Mucosa of rectum (tissue), 2 donors: ENCODE measurements around the gene PLLP.

Experiments
- H3K27ac ChIP-seq, 2 donors: one replicate each; pipeline ENCODE4 v1.7.0; 2013; ENCODE audit warnings: inconsistent platforms in 2 of 2, low read depth in 2 of 2, low read length in 2 of 2
- H3K27me3 ChIP-seq, 2 donors: one replicate each; pipeline ENCODE4 v1.7.0; 2013; ENCODE audit warnings: low read length in 2 of 2; ENCODE audit not compliant: control insufficient read depth in 2 of 2, insufficient read depth in 2 of 2
- H3K36me3 ChIP-seq, 2 donors: one replicate each; pipeline ENCODE4 v1.7.0; 2013; ENCODE audit warnings: low read length in 2 of 2; ENCODE audit not compliant: control insufficient read depth in 2 of 2, insufficient read depth in 2 of 2
- H3K4me1 ChIP-seq, 2 donors: one replicate each; pipeline ENCODE4 v1.7.0; 2013; ENCODE audit warnings: low read length in 2 of 2, mild to moderate bottlenecking in 1 of 2; ENCODE audit not compliant: control insufficient read depth in 2 of 2, insufficient read depth in 2 of 2
- H3K4me3 ChIP-seq, 2 donors: one replicate each; pipeline ENCODE4 v1.7.0; 2013; ENCODE audit warnings: low read length in 2 of 2
- H3K9ac ChIP-seq, 2 donors: one replicate each; pipeline ENCODE4 v1.7.0; 2013; ENCODE audit warnings: low read length in 2 of 2, low read depth in 1 of 2, mild to moderate bottlenecking in 1 of 2
- H3K9me3 ChIP-seq, 2 donors: one replicate each; pipeline ENCODE4 v1.7.0; 2013; ENCODE audit warnings: low read length in 2 of 2; ENCODE audit not compliant: control insufficient read depth in 2 of 2
- donor health status: healthy.
- donor health status: Normal muscosa, but diverticular disease.

PLLP gene

DNA sequence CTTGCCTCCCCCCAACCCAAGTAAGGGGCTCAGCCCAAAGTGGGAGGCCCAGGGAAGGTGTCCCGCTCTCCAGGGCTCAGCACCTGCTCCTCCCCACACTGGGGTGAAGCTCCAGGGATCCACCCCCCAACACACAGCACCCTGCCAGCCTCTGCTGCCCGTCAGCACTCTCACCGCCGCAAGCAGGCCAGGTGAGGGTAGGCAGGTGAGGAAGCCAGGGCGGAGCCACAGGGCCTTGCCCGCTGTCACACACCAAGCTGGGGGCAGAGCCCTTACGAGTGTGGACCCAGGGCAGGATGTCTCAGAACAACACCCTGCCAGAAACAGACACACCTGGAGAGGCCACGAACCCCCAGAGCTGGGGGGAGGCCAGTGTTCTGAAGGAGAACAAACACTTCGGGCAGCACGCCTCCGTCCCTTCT lies 19.5 kb downstream of the PLLP start:
- no peak overlapping the region for H3K4me3 ChIP-seq
- peak overlapping the region; percentile 52 to 64 for H3K9ac ChIP-seq
- peak overlapping the region; percentile 72 to 94 for H3K27ac ChIP-seq
- no peaks in the 10 kb centered on the region for H3K27me3 ChIP-seq
- H3K36me3 ChIP-seq: no peaks in the 10 kb centered on the region
- no peaks in the 10 kb centered on the region for H3K9me3 ChIP-seq
- peaks cover 21 to 49% of the 10 kb centered on the region in 2 donors for H3K4me1 ChIP-seq

DNA sequence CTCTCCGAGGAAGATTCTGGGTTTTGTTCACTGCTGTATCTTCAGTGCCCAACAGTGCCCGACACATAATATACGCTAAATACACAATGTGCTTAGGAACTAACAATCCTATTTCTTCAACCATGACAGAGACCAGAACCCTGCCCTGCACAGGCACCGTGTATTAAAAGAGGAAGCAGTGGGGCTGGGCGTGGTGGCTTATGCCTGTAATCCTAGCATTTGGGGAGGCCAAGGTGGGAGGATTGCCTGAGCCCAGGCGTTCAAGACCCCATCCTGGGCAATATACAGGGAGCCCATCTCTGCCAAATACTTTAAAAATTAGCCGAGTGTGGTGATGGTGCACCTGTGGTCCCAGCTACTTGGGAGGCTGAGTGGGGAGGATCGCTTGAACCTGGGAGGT lies 20.1 kb downstream of the PLLP start:
- Histone ChIP-seq H3K4me1 (peaks cover 21 to 48% of the 10 kb centered on the region in 2 donors), H3K36me3 (no peaks in the 10 kb centered on the region), H3K4me3 (no peak overlapping the region), H3K9ac (peak overlapping the region in 1 of 2 donors; percentile 64), H3K9me3 (no peaks in the 10 kb centered on the region), H3K27me3 (no peaks in the 10 kb centered on the region), H3K27ac (peak overlapping the region; percentile 72 to 94)

DNA sequence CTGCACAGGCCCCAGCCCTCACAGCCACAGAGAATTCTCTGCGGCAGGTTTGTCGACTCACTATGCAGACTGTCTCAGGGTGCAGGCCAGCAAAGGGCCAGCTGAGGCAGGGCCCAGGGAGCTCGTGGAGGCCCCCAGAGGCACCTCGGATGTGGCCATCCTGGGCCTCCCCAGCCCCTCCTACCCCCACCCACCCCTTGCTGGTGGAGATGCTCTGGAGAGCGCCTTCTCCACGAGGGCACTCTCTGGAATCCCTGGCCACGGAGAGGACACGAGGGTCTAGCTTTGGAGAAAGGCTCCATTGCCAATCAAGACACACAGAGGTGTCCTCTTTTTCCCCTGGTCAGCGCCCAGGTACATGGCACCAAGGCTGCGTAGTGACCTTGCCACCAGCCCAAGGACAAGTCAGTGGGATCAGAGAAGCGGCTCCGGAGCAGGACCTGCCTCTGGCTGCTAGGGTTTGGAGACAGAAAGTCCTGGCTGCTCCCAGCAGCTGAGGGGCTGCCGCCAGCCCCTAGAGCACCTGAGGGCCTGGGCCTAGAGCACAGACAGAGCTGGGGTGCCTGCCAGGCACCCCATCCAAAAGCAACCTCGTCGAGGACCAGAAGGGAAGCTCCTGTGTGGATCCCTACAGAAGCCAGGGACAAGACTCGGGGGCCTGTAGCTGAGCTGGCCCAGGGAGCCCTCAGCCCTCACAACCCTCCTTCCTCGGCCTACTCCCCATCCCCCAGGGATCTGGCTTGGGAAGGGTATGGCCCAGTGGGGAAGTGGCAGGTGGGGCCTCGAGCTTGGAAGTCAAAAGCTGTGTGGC lies 20.7 kb downstream of the PLLP start:
- H3K27me3 ChIP-seq: no peaks in the 10 kb centered on the region
- peaks cover 15 to 42% of the 10 kb centered on the region in 2 donors for H3K4me1 ChIP-seq
- H3K36me3 ChIP-seq: no peaks in the 10 kb centered on the region
- H3K27ac ChIP-seq: no peak overlapping the region
- H3K9ac ChIP-seq: peak overlapping the region in 1 of 2 donors; percentile 64
- H3K9me3 ChIP-seq: no peaks in the 10 kb centered on the region
- H3K4me3 ChIP-seq: no peak overlapping the region

DNA sequence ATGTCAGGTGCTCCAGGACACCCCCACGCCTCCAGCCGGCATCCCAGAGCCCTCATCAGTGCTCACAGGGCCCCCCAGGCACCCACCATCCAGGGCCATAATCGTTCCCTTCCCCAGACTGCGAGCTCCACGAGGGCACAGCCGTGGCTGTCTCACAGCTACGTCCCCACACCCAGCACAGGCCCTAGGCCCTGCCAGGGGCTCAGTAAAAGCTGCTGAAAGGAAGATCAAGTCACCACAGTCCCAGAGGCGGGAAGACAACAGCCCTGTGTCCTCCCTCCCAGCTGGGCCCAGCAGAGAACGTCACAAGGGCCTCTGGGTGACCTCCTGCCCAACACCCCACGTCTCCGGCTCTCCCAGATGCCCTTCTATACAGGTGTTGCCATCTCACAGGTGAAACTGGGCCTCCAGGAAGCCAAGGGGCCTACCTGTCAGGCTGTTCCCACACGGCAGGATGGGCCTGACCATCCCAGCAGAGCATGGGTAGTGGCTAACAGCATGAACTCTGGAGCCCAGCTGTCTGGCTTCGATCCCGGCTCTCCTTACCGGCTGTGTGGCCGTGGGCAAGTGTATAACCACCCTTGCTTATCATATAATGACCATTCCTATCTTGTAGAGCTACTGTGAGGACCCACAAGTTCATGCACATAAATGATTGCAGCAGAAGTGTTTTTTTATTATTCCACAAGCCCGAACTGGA lies 21.5 kb downstream of the PLLP start:
- no peak overlapping the region for H3K4me3 ChIP-seq
- H3K27me3 ChIP-seq: no peaks in the 10 kb centered on the region
- H3K9me3 ChIP-seq: no peaks in the 10 kb centered on the region
- H3K36me3 ChIP-seq: no peaks in the 10 kb centered on the region
- H3K4me1 ChIP-seq: peaks cover 15 to 34% of the 10 kb centered on the region in 2 donors
- no peak overlapping the region for H3K27ac ChIP-seq
- no peak overlapping the region for H3K9ac ChIP-seq

DNA sequence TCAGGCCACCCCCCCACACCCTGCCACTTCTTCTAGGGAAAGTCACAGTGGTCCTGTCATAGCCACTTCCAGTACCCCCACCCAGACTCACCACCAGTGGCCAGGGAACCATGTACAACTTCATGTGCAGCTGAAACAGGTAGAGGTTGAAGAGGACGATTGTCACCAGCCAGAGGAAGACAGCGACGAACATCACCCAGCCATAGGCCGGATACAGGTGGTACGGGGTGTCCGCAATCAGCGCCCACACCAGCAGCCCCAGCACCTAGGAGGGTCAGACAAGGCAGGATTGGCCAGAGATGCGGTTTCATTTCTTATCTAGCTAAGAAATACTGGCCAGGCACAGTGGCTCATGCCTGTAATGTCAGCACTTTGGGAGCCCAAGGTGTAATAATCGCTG lies 22.7 kb downstream of the PLLP start:
- no peak overlapping the region for H3K4me3 ChIP-seq
- H3K9ac ChIP-seq: no peak overlapping the region
- peaks cover 3 to 4% of the 10 kb centered on the region in 2 donors for H3K36me3 ChIP-seq
- H3K4me1 ChIP-seq: peaks cover 13 to 27% of the 10 kb centered on the region in 2 donors
- no peak overlapping the region for H3K27ac ChIP-seq
- no peaks in the 10 kb centered on the region for H3K9me3 ChIP-seq
- no peaks in the 10 kb centered on the region for H3K27me3 ChIP-seq

DNA sequence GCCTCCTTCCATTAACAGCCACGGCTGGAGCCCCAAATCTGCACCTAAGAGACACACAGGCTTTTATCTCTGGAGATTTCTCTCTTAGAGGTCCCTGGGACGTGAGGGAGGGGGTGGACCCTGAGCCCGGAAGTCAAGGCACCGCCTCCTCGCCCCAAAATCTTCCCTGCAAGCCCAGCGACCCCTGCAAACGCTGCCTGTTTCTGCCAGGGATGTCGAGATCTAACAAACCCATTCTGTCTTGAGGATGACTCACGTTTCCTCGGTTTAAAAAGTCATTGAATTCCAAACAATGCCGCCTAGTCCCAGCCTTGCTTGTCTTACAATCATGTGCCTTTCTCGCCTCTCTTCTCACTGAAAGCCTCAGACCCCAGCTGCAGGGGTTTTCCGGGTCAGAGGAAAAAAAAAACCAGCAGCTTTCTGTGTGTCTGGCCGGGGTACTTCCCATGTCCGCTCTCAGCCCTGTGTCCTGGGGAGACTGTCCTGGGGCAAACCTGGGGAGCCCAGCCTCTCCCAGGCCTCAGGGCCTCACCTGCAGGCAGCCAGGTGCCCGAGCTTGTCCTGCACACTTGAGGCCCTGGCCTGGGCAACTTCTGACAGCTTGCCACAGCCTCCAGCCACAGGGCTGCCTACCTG lies 24.1 kb downstream of the PLLP start:
- no peak overlapping the region for H3K9ac ChIP-seq
- H3K4me1 ChIP-seq: peaks cover 6 to 15% of the 10 kb centered on the region in 2 donors
- H3K9me3 ChIP-seq: no peaks in the 10 kb centered on the region
- H3K36me3 ChIP-seq: peaks cover 9 to 16% of the 10 kb centered on the region in 2 donors
- peak overlapping the region in 1 of 2 donors; percentile 23 for H3K27ac ChIP-seq
- no peak overlapping the region for H3K4me3 ChIP-seq
- no peaks in the 10 kb centered on the region for H3K27me3 ChIP-seq

DNA sequence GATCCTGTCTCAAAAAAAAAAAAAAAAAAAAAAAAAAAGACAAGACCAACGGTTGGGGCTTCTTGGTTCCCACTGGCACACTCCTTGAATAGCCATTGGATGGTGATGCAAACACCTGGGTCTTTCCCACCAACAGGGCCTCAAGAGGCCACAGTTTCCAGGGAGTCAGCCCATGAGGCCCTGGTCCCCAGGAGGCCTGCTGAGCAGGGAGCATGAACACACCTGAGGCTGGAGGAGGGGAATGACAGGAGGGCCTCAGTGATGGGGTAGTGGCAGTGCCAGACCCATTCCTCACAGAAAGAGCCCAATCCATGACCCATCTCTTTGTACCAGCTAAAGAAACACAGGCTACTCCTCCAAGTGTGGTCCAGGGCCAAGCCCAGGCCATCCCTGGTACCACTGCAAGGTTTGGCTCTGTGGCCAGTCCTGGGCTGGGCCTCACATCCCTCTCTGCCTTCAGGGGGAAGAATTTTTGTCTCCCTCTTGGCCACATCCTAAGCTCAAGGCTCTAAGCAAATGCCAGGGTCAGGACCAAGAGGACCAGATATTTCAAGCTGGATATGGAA lies 25.5 kb downstream of the PLLP start:
- no peak overlapping the region for H3K27ac ChIP-seq
- H3K4me1 ChIP-seq: peaks cover 0 to under 1% of the 10 kb centered on the region in 2 donors
- no peaks in the 10 kb centered on the region for H3K9me3 ChIP-seq
- H3K9ac ChIP-seq: no peak overlapping the region
- no peaks in the 10 kb centered on the region for H3K27me3 ChIP-seq
- peaks cover 12 to 19% of the 10 kb centered on the region in 2 donors for H3K36me3 ChIP-seq
- H3K4me3 ChIP-seq: no peak overlapping the region

DNA sequence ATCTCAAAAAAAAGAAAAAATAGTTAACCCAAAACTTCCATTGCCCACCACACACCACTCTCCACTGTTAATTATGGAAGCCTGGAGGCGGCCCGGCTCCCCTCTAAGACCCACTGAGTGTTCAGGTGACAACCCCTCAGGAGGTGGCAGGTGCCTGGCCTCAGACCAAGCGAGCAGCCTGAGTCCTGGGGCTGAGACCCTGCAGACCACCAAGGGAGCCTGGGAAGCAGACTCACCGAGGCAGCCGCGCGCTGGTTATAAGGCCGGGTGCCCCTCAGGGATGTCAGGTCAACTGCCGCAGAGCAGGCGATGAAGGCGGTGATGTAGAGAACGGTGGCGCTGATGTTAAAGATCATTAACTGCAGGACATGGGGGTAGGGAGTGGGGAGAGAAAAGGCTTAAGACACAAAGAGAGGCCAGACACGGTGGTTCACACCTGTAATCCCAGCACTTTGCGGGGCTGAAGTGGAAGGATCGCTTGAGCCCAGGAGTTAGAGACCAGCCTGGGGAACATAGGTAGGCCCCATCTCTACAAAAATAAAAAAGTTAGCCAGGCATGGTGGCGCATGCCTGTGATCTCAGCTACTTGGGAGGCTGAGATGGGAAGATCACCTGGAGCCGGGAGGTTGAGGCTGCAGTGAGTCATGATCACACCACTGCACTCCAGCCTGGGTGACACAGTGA lies 26.1 kb downstream of the PLLP start:
- Histone ChIP-seq H3K36me3 (peaks cover 12 to 19% of the 10 kb centered on the region in 2 donors), H3K27me3 (no peaks in the 10 kb centered on the region), H3K27ac (no peak overlapping the region), H3K4me3 (no peak overlapping the region), H3K4me1 (no peaks in the 10 kb centered on the region), H3K9me3 (no peaks in the 10 kb centered on the region), H3K9ac (no peak overlapping the region)

DNA sequence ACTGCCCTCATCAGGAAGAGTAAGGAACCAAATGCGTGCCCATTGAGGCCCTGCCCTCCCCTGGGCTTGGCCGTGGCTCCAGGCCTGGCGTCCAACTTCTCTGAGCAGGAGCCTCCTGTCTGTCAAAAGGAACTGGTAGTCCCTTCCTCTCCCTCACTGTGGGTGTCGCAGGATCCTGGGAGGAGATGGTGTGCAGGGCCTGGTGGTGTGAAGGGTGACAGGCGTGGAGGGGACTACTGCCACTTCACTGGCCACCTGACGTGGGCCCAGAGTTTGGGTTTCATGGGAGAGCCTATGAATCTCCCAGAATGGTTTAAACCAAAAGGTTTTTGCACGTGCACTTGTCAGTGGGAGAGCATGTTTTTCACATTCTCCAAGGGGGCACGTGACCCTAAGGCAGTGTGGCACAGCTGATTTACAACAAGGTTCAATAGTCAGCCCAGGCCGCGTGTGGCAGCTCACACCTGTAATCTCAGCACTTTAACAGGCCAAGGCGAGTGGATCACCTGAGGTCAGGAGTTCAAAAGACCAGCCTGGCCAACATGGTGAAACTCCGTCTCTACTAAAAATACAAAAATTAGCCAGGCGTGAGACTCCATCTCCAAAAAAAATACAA lies 26.9 kb downstream of the PLLP start:
- H3K4me3 ChIP-seq: no peak overlapping the region
- no peak overlapping the region for H3K27ac ChIP-seq
- no peaks in the 10 kb centered on the region for H3K4me1 ChIP-seq
- H3K36me3 ChIP-seq: peaks cover 18 to 24% of the 10 kb centered on the region in 2 donors
- H3K9me3 ChIP-seq: no peaks in the 10 kb centered on the region
- no peaks in the 10 kb centered on the region for H3K27me3 ChIP-seq
- H3K9ac ChIP-seq: no peak overlapping the region
